ENCODE measurements around the gene MAP2K2.

The MAP2K2 gene

DNA sequence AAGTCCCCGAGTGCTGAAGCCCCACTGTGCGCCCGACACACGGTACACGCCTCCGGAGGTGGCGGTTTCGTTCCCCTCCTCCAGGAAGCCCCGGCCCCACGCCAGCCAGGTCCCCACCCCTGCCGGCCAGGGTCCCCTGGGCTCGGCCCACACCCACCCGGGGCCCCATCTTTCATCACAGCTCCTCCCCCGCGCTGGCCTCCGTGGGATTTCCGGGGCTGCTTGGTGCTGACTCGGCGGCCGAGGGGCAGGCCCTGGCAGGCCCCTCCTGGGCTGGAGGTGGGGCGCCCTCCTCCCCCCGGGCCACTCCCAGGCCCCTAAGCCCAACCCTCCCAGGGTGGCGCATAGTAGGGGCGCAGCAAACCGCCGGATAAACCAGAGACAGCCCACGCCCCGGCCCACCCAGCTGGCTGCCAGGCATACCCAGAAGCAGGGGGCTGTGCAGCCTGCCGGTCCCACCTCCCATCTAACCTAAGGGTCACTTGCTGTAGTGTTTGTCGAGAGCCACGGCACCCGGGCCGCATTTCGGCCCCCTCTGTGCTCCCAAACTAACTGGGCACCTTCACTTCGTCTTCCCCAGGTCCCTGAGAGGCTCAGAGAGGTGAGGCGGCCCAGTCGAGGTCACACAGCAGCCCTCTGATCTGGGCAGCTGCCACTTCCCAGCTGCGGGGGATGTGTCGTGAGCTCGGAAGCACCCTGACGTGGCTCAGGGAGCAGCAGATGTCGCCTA, 63.9 kb downstream of the MAP2K2 start:
- no peak for DNase-seq (ENCODE audit: low spot score)

DNA sequence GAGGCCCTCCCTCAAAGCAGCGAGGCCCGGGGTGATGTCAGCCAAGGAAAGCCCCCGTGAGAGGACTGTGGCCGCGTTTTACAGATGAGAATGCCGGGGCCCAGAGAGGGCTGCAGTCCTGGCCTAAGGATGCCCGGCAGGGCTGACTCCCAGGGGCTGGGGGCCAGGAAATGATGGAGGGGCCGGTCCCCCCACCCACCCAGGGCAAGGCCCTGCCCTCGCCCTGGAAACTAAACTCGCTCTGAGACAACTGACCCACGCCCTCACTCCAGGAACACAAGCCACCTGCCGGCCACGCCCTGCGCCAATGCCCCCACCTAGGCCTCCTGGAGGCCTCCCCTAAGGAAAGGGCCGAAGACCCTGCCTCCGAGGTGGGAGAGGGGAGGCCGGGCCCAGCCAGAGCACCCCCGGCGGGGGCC, 64.5 kb downstream of the MAP2K2 start:
- no peak for DNase-seq (ENCODE audit: low spot score)

- no peak for DNase-seq (ENCODE audit: low spot score)
These were observed 65.0 kb downstream of the MAP2K2 start for GRCh38 chr19:4058693-4059452.

DNA sequence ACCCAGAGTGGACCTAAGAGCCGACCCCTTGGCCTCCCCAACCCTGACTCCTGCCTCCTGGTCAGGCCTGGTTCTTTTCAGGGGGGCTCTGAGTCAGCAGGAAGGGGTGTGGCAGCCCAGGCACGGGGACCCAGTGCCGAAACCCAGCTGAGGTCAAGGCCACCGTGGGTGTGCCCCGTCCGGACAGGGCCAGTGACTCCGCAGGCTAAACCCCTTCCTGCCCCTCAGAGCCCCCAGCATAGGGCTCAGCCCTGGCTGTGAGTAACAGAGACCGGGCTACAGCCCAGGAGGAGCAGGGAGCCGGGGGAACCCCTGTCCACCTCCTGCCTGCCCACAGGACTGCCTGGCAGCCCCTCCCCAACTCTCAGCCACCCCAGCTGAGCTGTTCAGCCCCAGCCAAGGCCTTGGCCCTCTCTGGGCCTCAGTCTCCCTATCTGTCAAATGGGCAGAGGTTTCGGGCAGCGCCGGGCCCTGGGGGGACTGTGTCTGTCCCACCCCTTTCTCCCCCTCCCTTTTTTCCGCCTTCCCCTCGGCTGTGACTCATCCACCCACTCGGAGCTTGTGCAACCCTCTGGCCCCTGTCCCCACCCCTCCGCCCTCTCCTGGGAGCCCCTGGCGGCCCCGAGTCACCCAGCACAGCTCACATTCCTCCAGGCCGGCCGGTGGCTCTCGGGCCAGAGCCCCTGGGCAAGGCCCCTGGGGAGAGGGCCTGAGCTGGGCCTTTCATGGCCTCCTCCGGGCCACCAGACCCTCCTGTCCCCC, 65.8 kb downstream of the MAP2K2 start:
- DNase-seq (ENCODE audit: low spot score): no peak

DNA sequence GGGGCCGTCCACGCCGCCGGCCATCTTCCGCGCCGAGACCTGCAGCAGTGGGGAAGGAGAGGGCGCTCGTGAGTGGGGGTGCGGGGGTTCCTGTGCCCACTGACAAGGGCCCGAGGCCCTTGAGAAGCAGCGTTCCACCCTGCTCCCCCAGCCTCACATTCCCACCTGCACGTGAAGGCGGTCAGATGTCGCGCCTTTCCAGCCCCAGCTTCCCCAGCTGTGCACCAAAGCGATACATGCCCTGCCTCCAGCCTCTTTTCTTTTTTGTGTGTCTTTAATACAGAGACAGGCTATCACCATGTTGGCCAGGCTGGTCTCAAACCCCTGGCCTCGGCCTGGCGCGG, 68.7 kb downstream of the MAP2K2 start:
- DNase-seq (ENCODE audit: low spot score): no peak

DNA sequence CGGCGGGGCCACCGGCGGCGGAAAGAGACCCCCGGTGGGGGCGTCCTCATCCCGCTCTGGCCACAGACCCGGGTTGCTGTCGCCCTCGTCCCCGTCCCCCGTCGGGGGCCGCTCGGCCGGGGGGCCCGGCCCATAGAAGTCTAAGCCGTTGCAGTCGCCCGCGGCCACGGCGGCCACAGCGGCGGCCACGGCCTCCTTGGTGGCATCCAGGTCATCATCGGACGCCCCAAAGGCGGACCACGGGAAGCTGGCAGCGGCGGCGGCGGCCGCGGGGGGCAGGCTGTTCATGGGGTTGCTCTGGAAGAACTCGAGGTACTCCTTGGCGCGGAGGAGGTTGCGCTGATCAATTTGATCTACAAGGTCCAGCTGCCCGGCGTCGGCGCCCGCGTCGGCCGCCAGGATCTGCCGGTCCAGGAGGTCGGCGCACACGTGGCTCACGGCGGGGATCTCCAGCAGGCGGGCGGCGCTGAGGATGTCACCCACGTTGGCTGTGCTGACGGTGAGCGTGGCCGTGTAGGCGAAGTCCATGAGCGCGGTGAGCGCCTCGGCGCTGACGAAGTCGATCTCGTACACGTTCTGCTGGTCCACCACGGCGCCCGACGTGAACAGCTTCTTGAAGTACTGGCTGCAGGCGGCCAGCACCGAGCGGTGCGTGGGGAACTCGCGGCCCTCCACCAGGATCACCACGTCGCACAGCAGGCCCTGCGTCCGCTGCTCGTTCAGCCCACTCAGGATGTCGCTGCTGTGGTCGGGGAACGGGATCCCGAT, 69.3 kb downstream of the MAP2K2 start:
- no peak for DNase-seq (ENCODE audit: low spot score)

GRCh38 chr19:4053423-4054324, 70.2 kb downstream of the MAP2K2 start:
- DNase-seq (ENCODE audit: low spot score): no peak

DNA sequence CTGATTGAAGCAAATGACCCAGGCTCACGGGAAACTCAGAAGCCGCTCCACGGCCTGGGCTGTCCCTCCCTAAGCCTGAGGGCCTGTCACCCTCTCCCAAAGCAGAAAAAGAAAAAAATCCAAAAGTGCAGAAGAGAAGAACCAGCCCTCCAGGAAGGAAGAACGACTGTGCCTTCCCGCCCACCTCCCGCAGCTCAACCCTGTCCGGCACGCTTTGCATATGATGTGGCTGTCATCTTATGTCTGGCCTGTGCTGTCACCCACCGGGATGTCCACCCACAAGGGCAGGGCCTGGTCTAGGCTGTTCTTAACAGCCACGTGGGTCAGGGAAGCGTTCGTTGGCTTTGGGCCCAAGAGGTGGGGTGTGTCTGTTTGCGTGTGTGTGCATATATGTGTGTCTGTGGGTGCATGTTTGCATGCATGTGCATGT, 70.9 kb downstream of the MAP2K2 start:
- no peak for DNase-seq (ENCODE audit: low spot score)

DNA sequence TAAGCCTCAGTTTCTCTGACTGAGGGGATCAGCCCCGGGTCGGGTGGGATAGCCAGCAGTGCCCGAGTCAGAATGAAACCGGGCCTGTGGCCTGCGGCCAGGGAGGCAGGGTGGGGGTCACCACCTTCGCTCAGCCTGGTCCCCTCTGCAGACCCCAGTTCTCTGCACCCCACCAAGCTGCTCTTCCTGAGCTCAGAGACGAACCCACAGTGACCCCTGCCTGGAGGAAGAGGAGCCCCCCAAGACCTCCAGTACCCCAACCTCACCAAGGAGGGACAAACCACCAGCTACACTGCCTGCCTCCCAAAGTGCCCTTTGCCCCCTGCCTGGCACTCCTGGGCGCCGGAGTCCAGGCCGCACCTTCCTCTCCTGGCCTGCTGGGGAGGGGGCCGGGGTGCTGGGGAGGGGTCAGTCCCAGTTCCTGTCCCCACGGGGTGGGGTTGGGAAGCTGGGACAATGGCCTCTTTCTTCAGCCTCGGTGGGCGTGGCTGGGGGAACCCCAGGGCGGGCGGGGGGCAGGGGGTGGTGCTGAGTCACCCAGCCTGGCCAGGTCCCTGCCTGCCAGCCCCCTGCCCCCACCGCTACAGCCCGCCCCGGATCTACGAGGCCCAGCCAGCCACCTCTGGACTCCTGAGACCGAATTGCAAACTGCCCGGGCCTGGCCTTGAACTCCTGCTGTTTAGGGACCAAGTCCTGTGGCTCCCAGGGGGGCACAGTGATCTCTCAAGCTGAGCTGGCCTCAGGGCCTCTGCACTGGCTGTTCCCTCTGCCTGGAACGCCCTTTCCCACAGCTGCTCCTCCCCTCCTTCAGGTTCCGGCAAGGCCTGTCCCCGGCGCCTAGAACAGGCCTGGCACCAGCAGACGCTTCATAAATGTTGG, 71.6 kb downstream of the MAP2K2 start:
- no peak for DNase-seq (ENCODE audit: low spot score)

DNA sequence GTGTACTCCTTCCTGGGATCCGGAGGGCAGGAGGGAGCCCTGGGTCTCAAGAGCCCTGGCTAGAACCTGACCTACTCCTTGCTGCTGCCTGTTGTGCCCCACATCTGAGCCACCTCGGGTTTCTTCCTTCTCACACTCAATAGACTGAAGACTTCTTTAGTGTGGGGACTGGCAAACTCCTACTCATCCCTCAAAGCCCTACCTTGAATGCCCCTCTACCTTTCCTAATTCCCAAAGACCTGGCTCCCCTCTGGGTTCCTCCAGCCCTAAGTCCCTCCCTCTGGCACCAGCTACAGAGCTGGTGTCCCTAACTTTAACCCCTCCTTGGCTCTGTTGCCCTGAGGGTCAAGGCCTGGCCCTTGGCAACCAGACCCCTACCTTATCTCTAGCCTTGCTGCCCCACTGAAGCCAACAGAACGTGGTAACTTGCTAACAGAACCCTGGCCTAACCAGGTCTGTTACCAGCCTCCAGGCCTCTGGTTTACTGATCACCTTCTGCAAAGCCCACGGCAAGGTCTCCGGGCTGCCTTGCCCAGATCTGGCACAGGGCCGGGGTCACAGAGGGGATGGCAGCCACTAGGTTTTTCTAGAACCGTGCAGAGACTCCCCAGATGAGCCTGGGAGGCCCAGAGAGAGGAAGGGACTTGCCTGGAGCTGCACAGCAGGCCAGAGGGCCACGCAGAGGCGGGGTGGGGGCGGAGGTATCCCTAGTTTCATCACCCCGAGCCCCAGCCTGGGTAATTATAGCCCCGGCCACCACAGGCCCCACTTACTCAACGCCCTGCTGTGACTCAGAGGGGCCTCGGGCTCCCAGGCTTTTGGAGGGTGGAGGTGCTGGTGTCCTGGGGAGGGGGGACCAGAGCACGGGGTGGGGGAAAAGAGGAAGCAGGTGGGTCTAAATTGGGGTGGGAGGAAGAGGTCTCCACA, 72.5 kb downstream of the MAP2K2 start:
- DNase-seq (ENCODE audit: low spot score): no peak

- DNase-seq (ENCODE audit: low spot score): no peak
These were observed 74.5 kb downstream of the MAP2K2 start for GRCh38 chr19:4049432-4049831.

GRCh38 chr19:4046946-4047683, 76.8 kb downstream of the MAP2K2 start:
- DNase-seq (ENCODE audit: low spot score): no peak

- DNase-seq (ENCODE audit: low spot score): no peak
These were observed 77.6 kb downstream of the MAP2K2 start for GRCh38 chr19:4046362-4046691.

- DNase-seq (ENCODE audit: low spot score): no peak
These were observed 78.1 kb downstream of the MAP2K2 start for GRCh38 chr19:4045597-4046361.

GRCh38 chr19:4044990-4045465, 78.9 kb downstream of the MAP2K2 start:
- DNase-seq (ENCODE audit: low spot score): no peak

GRCh38 chr19:4043966-4044715, 79.8 kb downstream of the MAP2K2 start:
- DNase-seq (ENCODE audit: low spot score): no peak

DNA sequence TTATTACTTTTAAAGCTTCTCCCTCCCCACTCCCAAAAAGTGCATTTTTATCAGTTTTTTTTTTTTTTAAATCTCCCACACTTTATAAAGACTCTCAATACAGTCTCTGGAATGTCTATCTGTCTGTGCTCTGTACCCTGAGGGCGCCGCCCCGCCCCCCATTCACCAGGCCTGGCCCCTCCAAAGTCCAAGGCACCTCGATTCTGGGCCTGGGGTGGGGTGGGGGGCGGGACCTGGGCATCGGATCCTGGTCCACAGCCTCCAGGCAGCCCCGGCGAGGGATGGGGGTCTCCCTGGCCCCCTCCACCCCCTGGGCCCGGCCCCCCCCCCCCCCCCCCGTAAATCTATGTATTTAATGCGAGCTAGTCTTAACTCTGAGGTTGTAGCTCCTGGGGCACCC, 80.5 kb downstream of the MAP2K2 start:
- DNase-seq (ENCODE audit: low spot score): no peak

All from COLO829 (cell line).